ENCODE data around the gene GPX1. TPM values are rescaled to one million over a fixed set of nuclear protein-coding genes. Genes with fewer than 3 reads are reported as not detected.
"Not testable (repeated sequence)": the region's sequence is repeated elsewhere in the genome, so short reads cannot be mapped to it uniquely, and the experiment has no call there.

The GPX1 gene
- total RNA-seq, 6 experiments from 2014 or later: 359 to 607 (median 548) TPM

DNA sequence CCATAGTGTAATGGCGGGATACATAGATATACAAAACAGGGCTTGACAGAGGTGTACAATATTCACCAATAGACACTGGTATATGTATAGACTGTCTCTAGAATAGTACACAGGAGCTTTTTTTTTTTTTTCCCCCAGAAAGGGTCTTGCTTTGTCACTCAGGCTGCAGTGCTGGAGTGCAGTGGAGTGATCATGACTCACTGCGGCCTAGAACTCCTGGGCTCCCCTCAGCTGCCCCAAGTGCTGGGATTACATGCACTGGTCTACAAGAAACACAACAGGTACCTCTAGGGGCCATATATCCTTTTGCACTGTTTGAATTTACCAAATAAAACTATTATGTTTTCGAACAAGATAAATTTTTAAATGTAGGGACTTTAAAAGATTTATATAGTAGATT, 41.3 kb upstream of the GPX1 start:
- no peak for DNase-seq
- peaks cover 23% of the 10 kb centered on the region for H3K4me1 Mint-ChIP-seq (ENCODE audit: low read depth)

DNA sequence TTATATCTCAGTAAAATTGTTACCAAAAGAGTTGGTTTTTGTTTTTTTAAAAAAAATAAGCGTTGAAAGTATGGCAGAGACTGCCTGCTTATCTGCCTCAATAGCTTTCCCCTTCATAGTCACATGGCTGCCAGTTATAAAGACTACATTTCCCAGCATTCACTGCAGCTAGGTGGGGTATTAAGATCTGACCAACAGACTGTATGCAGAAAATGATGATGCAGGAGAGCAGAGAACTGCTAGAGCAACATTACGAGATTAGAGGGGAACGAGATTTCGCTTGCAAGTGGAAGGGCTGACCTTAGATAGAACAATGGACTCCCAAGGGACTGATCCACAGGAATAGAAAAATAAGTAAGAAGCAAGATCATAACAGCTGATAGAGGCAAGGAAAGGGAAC, 39.3 kb upstream of the GPX1 start:
- peaks cover 25% of the 10 kb centered on the region for H3K36me3 Mint-ChIP-seq (ENCODE audit: low read depth)
- H3K9me3 Mint-ChIP-seq: no peaks in the 10 kb centered on the region
- no peak overlapping the region; the same call in 1 of the 2 replicates for H3K27ac Mint-ChIP-seq
- TF ChIP-seq, protein P1, sequence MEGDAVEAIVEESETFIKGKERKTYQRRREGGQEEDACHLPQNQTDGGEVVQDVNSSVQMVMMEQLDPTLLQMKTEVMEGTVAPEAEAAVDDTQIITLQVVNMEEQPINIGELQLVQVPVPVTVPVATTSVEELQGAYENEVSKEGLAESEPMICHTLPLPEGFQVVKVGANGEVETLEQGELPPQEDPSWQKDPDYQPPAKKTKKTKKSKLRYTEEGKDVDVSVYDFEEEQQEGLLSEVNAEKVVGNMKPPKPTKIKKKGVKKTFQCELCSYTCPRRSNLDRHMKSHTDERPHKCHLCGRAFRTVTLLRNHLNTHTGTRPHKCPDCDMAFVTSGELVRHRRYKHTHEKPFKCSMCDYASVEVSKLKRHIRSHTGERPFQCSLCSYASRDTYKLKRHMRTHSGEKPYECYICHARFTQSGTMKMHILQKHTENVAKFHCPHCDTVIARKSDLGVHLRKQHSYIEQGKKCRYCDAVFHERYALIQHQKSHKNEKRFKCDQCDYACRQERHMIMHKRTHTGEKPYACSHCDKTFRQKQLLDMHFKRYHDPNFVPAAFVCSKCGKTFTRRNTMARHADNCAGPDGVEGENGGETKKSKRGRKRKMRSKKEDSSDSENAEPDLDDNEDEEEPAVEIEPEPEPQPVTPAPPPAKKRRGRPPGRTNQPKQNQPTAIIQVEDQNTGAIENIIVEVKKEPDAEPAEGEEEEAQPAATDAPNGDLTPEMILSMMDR (IDR thresholded peaks at IDR 0.05): no peak
- peaks cover 2% of the 10 kb centered on the region; the same call in 1 of the 2 replicates for H3K27me3 Mint-ChIP-seq (ENCODE audit: insufficient read depth)
- no peak for DNase-seq
- no peak overlapping the region for H3K4me3 Mint-ChIP-seq
- peaks cover 23% of the 10 kb centered on the region for H3K4me1 Mint-ChIP-seq (ENCODE audit: low read depth)

More for the DNA sequence above, 41.3 kb upstream of the GPX1 start:
- Mint-ChIP-seq H3K27ac (no peak overlapping the region), H3K36me3 (ENCODE audit: low read depth) (peaks cover 20% of the 10 kb centered on the region), H3K9me3 (no peaks in the 10 kb centered on the region), H3K4me3 (no peak overlapping the region), H3K27me3 (ENCODE audit: insufficient read depth) (no peaks in the 10 kb centered on the region; the same call in 1 of the 2 replicates)
- TF ChIP-seq, protein P1 (IDR thresholded peaks at IDR 0.05): no peak

DNA sequence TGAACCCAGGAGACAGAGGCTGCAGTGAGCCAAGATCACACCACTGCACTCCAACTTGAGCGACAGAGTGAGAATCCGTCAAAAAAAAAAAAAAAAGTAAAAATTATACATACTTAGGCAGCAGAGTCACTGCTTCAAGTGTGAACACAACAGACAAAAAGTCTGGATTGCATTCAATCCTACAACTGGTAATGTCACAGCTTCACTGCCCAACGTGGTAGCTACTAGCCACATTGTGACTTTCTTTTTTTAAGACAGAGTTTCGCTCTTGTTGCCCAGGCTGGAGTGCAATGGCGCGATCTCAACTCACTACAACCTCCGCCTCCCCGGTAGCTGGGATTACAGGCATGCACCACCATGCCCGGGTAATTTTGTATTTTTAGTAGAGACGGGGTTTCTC, 33.2 kb upstream of the GPX1 start:
- DNase-seq; H3K27me3 Mint-ChIP-seq (ENCODE audit: insufficient read depth); H3K4me3 Mint-ChIP-seq; H3K27ac Mint-ChIP-seq; H3K9me3 Mint-ChIP-seq: not testable (repeated sequence)
- Mint-ChIP-seq H3K4me1 (ENCODE audit: low read depth) (peaks cover 23% of the 10 kb centered on the region), H3K36me3 (ENCODE audit: low read depth) (peaks cover 31% of the 10 kb centered on the region)

GRCh38 chr3:49389297-49389696, 31.1 kb upstream of the GPX1 start:
- TF ChIP-seq, protein P1 (IDR thresholded peaks at IDR 0.05): no peak
- H3K4me1 Mint-ChIP-seq (ENCODE audit: low read depth): peaks cover 26% of the 10 kb centered on the region
- no peak overlapping the region for H3K27ac Mint-ChIP-seq
- peaks cover 4% of the 10 kb centered on the region for H3K27me3 Mint-ChIP-seq (ENCODE audit: insufficient read depth)
- H3K9me3 Mint-ChIP-seq: no peaks in the 10 kb centered on the region
- peaks cover 30% of the 10 kb centered on the region for H3K36me3 Mint-ChIP-seq (ENCODE audit: low read depth)
- no peak overlapping the region for H3K4me3 Mint-ChIP-seq
- no peak for DNase-seq

GRCh38 chr3:49388289-49388820, 30.2 kb upstream of the GPX1 start:
- peaks cover 4% of the 10 kb centered on the region for H3K27me3 Mint-ChIP-seq (ENCODE audit: insufficient read depth)
- peak overlapping the region; percentile 59; the same call in 1 of the 2 replicates for H3K27ac Mint-ChIP-seq

GRCh38 chr3:49387721-49388120, 29.6 kb upstream of the GPX1 start:
- peaks cover 36% of the 10 kb centered on the region for H3K4me1 Mint-ChIP-seq (ENCODE audit: low read depth)
- H3K27me3 Mint-ChIP-seq (ENCODE audit: insufficient read depth): peaks cover 3% of the 10 kb centered on the region
- peaks cover 28% of the 10 kb centered on the region for H3K36me3 Mint-ChIP-seq (ENCODE audit: low read depth)
- H3K4me3 Mint-ChIP-seq: no peak overlapping the region
- TF ChIP-seq, protein P1 (IDR thresholded peaks at IDR 0.05): no peak
- peak; percentile 43 for DNase-seq
- H3K27ac Mint-ChIP-seq: peak overlapping the region; percentile 59
- H3K9me3 Mint-ChIP-seq: no peaks in the 10 kb centered on the region

More at GRCh38 chr3:49388289-49388820, 30.2 kb upstream of the GPX1 start:
- TF ChIP-seq, protein P1 (IDR thresholded peaks at IDR 0.05): no peak
- Mint-ChIP-seq H3K4me1 (ENCODE audit: low read depth) (peaks cover 36% of the 10 kb centered on the region), H3K4me3 (no peak overlapping the region), H3K36me3 (ENCODE audit: low read depth) (peaks cover 31% of the 10 kb centered on the region), H3K9me3 (no peaks in the 10 kb centered on the region)
- DNase-seq: no peak

Data from HFFc6 (cell line).